GM23338 (cell line): ENCODE results near the gene PNLIPRP2. TPM values are rescaled to one million over a fixed set of nuclear protein-coding genes. Genes with fewer than 3 reads are reported as not detected.
A peak's percentile ranks its signal among the peaks of the same experiment; 100 is the strongest.

Experiments
- ATAC-seq: fragments of 200-7000 bp; cut with Tn5 transposase; 3 replicates; pipeline ENCODE4 v1.9.1; 2020
- DNase-seq: peaks from one replicate; pipeline ENCODE4 v3.0.0-alpha.2; 2015; ENCODE audit warnings: low spot score
- H2AFZ ChIP-seq: fragments of 200-600 bp; sonication (generic); 2 replicates; pipeline ENCODE4 v1.8.0; 2016; ENCODE audit warnings: antibody characterized with exemption, mild to moderate bottlenecking, moderate library complexity
- H3F3A ChIP-seq: fragments of 200-600 bp; sonication (generic); replicated peaks from 2 replicates; pipeline ENCODE4 v1.8.0; 2017; ENCODE audit warnings: antibody characterized with exemption, mixed run types, low read depth
- H3K27ac ChIP-seq: fragments of 200-600 bp; sonication (generic); 2 replicates; pipeline ENCODE4 v1.6.1; 2016; ENCODE audit warnings: low read depth
- H3K27me3 ChIP-seq: fragments of 200-600 bp; sonication (generic); 2 replicates; pipeline ENCODE4 v1.8.0; 2016; ENCODE audit warnings: mild to moderate bottlenecking, mixed run types, moderate library complexity; ENCODE audit not compliant: insufficient read depth
- H3K36me3 ChIP-seq: fragments of 200-600 bp; sonication (generic); 2 replicates; pipeline ENCODE4 v1.8.0; 2016; ENCODE audit warnings: mild to moderate bottlenecking; ENCODE audit not compliant: insufficient read depth
- H3K4me1 ChIP-seq: fragments of 200-600 bp; sonication (generic); 2 replicates; pipeline ENCODE4 v1.8.0; 2016; ENCODE audit warnings: mild to moderate bottlenecking, moderate library complexity; ENCODE audit not compliant: insufficient read depth
- H3K4me2 ChIP-seq: fragments of 200-600 bp; sonication (generic); 2 replicates; pipeline ENCODE4 v1.7.1; 2017; ENCODE audit warnings: mixed run types
- H3K4me3 ChIP-seq: fragments of 200-600 bp; sonication (generic); 2 replicates; pipeline ENCODE4 v1.6.1; 2016; ENCODE audit warnings: mixed run types
- H3K79me2 ChIP-seq: fragments of 200-600 bp; sonication (generic); replicated peaks from 2 replicates; pipeline ENCODE4 v1.8.0; 2017; ENCODE audit warnings: mild to moderate bottlenecking; ENCODE audit not compliant: insufficient read depth
- H3K9me2 ChIP-seq: fragments of 200-600 bp; sonication (generic); 2 replicates; pipeline ENCODE4 v1.8.0; 2017; ENCODE audit not compliant: insufficient read depth
- H4K20me1 ChIP-seq: fragments of 200-600 bp; sonication (generic); replicated peaks from 2 replicates; pipeline ENCODE4 v1.8.0; 2017; ENCODE audit warnings: mild to moderate bottlenecking; ENCODE audit not compliant: insufficient read depth
- H3K27ac Mint-ChIP-seq: 2 replicates; pipeline ENCODE4 v1.8.0; 2020; ENCODE audit warnings: inconsistent platforms, mild to moderate bottlenecking, moderate library complexity, mixed read lengths
- H3K27me3 Mint-ChIP-seq: 3 replicates; pipeline ENCODE4 v1.8.0; 2022; ENCODE audit warnings: low read depth, mild to moderate bottlenecking, moderate library complexity, mixed read lengths, inconsistent platforms; ENCODE audit not compliant: insufficient read depth, poor library complexity
- H3K36me3 Mint-ChIP-seq: 3 replicates; pipeline ENCODE4 v1.8.0; 2021; ENCODE audit warnings: low read depth, mild to moderate bottlenecking, inconsistent platforms, moderate library complexity, mixed read lengths
- H3K4me1 Mint-ChIP-seq: 3 replicates; pipeline ENCODE4 v1.8.0; 2020; ENCODE audit warnings: mild to moderate bottlenecking, inconsistent platforms, mixed read lengths
- H3K4me3 Mint-ChIP-seq: 3 replicates; pipeline ENCODE4 v1.8.0; 2021; ENCODE audit warnings: moderate library complexity, mild to moderate bottlenecking, inconsistent platforms, mixed read lengths
- H3K9me3 Mint-ChIP-seq: 3 replicates; pipeline ENCODE4 v1.8.0; 2020; ENCODE audit warnings: moderate library complexity, mild to moderate bottlenecking, inconsistent platforms, mixed read lengths
- EZH2phosphoT487 ChIP-seq: fragments of 200-600 bp; sonication (generic); IDR thresholded peaks from one replicate; pipeline ENCODE4 v1.8.1; 2018; ENCODE audit warnings: antibody characterized with exemption; ENCODE audit not compliant: unreplicated experiment
- JUNB ChIP-seq: IDR thresholded peaks from one replicate; pipeline ENCODE4 v1.6.1; 2016; ENCODE audit warnings: antibody characterized with exemption; ENCODE audit not compliant: unreplicated experiment
- NANOG ChIP-seq: IDR thresholded peaks from 2 replicates; pipeline ENCODE4 v1.6.1; 2016; ENCODE audit warnings: antibody characterized with exemption, borderline replicate concordance
- polyA plus RNA-seq: library from polyadenylated mRNA; unstranded; fragments of >200 nt; fragmentation: Nextera tagmentation; extraction: Ambion mirVana; gene quantifications from 2 replicates; pipeline ENCODE4 v1.2.1, GENCODE V29; 2016
- total RNA-seq: library from RNA; depleted of rRNA; stranded (reverse); fragments of >200 nt; shearing (Covaris generic); gene quantifications from 2 replicates; pipeline ENCODE4 v1.2.3, GENCODE V29; 2014
- TF ChIP-seq, protein P1 (sequence below), 2 experiments: fragments of 200-600 bp in 1 of 2; sonication (generic) in 1 of 2; conservative IDR thresholded peaks; 2 replicates each; pipeline versions ENCODE4 v1.5.1 to v1.6.1; 2016 to 2017; ENCODE audit warnings: antibody characterized with exemption in 2 of 2, low read depth in 2 of 2, mild to moderate bottlenecking in 2 of 2, moderate library complexity in 1 of 2
- TF ChIP-seq, protein P2 (sequence below): fragments of 250-450 bp; sonication (Bioruptor Pico); IDR thresholded peaks from 2 replicates; pipeline ENCODE4 v1.5.0; 2020; ENCODE audit warnings: mild to moderate bottlenecking, moderate library complexity

PNLIPRP2 gene
- total and polyA plus RNA-seq, 2 experiments from 2014 or later, result 0.24 TPM; not detected in 1

DNA sequence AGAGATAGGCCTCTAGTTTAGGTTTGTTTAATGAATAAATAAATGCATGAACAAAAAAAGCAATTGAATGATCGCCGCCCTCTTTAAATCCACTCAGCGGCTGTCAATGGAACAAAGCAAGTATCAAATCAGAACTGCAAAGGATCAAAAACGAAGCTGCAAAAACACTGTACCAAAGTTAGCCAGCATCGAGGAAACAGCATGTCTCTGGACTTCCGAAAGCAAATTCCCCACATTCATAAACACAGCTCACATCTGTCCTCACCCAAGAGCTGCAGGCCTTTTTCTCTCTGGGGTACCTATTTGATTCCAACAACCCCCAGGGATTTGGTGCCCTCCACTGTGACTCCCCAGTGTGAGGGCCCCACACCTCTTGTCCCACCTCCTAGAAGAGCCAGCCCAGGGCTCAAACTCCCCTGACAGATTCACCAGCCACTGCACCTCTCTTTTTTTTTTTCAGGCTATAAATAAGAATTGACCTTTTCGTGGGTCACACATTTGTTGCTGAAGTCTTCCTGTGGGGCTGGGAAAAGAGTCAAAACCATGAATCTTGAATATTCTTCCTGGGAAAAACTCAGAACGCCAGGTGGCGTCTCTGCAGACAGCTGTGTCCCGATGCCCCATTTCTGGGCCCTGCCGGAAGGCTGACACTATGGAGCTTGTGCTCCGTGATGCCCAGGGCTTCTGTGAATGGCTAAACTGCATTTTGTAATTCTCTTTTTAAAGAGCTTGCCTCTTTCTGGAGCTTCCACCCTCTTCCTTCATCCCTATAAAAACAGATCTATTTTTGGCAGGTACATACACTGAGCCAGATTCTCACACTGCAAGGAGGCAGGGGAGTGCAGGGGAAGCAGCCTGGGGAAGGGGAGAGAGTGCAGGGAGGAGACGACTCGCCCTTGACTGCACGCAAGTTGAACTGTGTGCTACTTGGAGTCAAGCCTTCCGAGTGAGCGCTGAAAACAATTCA, 69.9 kb downstream of the PNLIPRP2 start:
- peaks cover 4% of the 10 kb centered on the region; the same call in 1 of the 3 replicates for H3K9me3 Mint-ChIP-seq
- H3K9me2 ChIP-seq, result no peaks in the 10 kb centered on the region
- H2AFZ ChIP-seq, result no peak overlapping the region; the same call in 1 of the 2 replicates
- H3K27ac Mint-ChIP-seq, result peak overlapping the region; percentile 79
- ATAC-seq, result peak; percentile 59
- peaks cover 11% of the 10 kb centered on the region for H3K27me3 Mint-ChIP-seq
- H3K4me2 ChIP-seq, result peak overlapping the region; percentile 67
- no peaks in the 10 kb centered on the region for H3K36me3 ChIP-seq
- peak overlapping the region; percentile 59 for H3K4me3 Mint-ChIP-seq
- H3K4me1 ChIP-seq, result peaks cover 31% of the 10 kb centered on the region
- H3F3A ChIP-seq, result no peaks in the 10 kb centered on the region
- no peaks in the 10 kb centered on the region for H4K20me1 ChIP-seq
- peak; percentile 69 for DNase-seq
- no peak overlapping the region for H3K4me3 ChIP-seq
- no peaks in the 10 kb centered on the region for H3K27me3 ChIP-seq
- peaks cover 50% of the 10 kb centered on the region for H3K4me1 Mint-ChIP-seq
- H3K27ac ChIP-seq, result no peak overlapping the region
- no peaks in the 10 kb centered on the region for H3K79me2 ChIP-seq
- H3K36me3 Mint-ChIP-seq, result peaks cover 4% of the 10 kb centered on the region; the same call in 2 of the 3 replicates
- TF ChIP-seq EZH2phosphoT487 (no peak), NANOG (no peak)
- TF ChIP-seq, protein P1, sequence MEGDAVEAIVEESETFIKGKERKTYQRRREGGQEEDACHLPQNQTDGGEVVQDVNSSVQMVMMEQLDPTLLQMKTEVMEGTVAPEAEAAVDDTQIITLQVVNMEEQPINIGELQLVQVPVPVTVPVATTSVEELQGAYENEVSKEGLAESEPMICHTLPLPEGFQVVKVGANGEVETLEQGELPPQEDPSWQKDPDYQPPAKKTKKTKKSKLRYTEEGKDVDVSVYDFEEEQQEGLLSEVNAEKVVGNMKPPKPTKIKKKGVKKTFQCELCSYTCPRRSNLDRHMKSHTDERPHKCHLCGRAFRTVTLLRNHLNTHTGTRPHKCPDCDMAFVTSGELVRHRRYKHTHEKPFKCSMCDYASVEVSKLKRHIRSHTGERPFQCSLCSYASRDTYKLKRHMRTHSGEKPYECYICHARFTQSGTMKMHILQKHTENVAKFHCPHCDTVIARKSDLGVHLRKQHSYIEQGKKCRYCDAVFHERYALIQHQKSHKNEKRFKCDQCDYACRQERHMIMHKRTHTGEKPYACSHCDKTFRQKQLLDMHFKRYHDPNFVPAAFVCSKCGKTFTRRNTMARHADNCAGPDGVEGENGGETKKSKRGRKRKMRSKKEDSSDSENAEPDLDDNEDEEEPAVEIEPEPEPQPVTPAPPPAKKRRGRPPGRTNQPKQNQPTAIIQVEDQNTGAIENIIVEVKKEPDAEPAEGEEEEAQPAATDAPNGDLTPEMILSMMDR (conservative IDR thresholded peaks at IDR 0.05; ENCODE audit: low read depth in 2 of 2), result peak; percentile 61 to 63

GRCh38 chr10:116691635-116692034, 70.9 kb downstream of the PNLIPRP2 start:
- no peak overlapping the region for H3K4me3 Mint-ChIP-seq
- peaks cover 31% of the 10 kb centered on the region for H3K4me1 ChIP-seq
- no peaks in the 10 kb centered on the region for H3K9me2 ChIP-seq
- H3K36me3 ChIP-seq, result no peaks in the 10 kb centered on the region
- H3K36me3 Mint-ChIP-seq, result peaks cover 4% of the 10 kb centered on the region; the same call in 2 of the 3 replicates
- peak; percentile 11 for ATAC-seq
- H3F3A ChIP-seq, result no peaks in the 10 kb centered on the region
- H3K4me3 ChIP-seq, result no peak overlapping the region
- peaks cover 4% of the 10 kb centered on the region; the same call in 2 of the 3 replicates for H3K9me3 Mint-ChIP-seq
- no peak overlapping the region for H2AFZ ChIP-seq
- H3K27me3 ChIP-seq, result no peaks in the 10 kb centered on the region
- H3K79me2 ChIP-seq, result no peaks in the 10 kb centered on the region
- H4K20me1 ChIP-seq, result no peaks in the 10 kb centered on the region
- H3K27ac ChIP-seq, result no peak overlapping the region
- H3K4me2 ChIP-seq, result no peak overlapping the region
- H3K27me3 Mint-ChIP-seq, result peaks cover 10% of the 10 kb centered on the region
- H3K4me1 Mint-ChIP-seq, result peaks cover 50% of the 10 kb centered on the region
- H3K27ac Mint-ChIP-seq, result no peak overlapping the region
- TF ChIP-seq, protein P2, sequence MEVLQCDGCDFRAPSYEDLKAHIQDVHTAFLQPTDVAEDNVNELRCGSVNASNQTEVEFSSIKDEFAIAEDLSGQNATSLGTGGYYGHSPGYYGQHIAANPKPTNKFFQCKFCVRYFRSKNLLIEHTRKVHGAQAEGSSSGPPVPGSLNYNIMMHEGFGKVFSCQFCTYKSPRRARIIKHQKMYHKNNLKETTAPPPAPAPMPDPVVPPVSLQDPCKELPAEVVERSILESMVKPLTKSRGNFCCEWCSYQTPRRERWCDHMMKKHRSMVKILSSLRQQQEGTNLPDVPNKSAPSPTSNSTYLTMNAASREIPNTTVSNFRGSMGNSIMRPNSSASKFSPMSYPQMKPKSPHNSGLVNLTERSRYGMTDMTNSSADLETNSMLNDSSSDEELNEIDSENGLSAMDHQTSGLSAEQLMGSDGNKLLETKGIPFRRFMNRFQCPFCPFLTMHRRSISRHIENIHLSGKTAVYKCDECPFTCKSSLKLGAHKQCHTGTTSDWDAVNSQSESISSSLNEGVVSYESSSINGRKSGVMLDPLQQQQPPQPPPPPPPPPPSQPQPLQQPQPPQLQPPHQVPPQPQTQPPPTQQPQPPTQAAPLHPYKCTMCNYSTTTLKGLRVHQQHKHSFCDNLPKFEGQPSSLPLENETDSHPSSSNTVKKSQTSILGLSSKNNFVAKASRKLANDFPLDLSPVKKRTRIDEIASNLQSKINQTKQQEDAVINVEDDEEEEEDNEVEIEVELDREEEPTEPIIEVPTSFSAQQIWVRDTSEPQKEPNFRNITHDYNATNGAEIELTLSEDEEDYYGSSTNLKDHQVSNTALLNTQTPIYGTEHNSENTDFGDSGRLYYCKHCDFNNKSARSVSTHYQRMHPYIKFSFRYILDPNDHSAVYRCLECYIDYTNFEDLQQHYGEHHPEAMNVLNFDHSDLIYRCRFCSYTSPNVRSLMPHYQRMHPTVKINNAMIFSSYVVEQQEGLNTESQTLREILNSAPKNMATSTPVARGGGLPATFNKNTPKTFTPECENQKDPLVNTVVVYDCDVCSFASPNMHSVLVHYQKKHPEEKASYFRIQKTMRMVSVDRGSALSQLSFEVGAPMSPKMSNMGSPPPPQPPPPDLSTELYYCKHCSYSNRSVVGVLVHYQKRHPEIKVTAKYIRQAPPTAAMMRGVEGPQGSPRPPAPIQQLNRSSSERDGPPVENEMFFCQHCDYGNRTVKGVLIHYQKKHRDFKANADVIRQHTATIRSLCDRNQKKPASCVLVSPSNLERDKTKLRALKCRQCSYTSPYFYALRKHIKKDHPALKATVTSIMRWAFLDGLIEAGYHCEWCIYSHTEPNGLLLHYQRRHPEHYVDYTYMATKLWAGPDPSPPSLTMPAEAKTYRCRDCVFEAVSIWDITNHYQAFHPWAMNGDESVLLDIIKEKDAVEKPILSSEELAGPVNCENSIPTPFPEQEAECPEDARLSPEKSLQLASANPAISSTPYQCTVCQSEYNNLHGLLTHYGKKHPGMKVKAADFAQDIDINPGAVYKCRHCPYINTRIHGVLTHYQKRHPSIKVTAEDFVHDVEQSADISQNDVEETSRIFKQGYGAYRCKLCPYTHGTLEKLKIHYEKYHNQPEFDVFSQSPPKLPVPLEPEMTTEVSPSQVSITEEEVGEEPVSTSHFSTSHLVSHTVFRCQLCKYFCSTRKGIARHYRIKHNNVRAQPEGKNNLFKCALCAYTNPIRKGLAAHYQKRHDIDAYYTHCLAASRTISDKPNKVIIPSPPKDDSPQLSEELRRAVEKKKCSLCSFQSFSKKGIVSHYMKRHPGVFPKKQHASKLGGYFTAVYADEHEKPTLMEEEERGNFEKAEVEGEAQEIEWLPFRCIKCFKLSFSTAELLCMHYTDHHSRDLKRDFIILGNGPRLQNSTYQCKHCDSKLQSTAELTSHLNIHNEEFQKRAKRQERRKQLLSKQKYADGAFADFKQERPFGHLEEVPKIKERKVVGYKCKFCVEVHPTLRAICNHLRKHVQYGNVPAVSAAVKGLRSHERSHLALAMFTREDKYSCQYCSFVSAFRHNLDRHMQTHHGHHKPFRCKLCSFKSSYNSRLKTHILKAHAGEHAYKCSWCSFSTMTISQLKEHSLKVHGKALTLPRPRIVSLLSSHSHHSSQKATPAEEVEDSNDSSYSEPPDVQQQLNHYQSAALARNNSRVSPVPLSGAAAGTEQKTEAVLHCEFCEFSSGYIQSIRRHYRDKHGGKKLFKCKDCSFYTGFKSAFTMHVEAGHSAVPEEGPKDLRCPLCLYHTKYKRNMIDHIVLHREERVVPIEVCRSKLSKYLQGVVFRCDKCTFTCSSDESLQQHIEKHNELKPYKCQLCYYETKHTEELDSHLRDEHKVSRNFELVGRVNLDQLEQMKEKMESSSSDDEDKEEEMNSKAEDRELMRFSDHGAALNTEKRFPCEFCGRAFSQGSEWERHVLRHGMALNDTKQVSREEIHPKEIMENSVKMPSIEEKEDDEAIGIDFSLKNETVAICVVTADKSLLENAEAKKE (CRISPR knock-in tag), result no peak
- TF ChIP-seq JUNB, result no peak
- no peak for DNase-seq
